ENCODE measurements around the gene SLIT3. TPM values are rescaled to one million over a fixed set of nuclear protein-coding genes. Genes with fewer than 3 reads are reported as not detected.

The SLIT3 gene
- total RNA-seq, 1 donor from 2014 or later: 42.4 TPM

GRCh38 chr5:168920019-168920810, 380.7 kb downstream of the SLIT3 start:
- no peak for DNase-seq

- no peak for DNase-seq
These were observed 382.9 kb downstream of the SLIT3 start for GRCh38 chr5:168917947-168918600.

GRCh38 chr5:168916852-168917251, 384.1 kb downstream of the SLIT3 start:
- DNase-seq: no peak

DNA sequence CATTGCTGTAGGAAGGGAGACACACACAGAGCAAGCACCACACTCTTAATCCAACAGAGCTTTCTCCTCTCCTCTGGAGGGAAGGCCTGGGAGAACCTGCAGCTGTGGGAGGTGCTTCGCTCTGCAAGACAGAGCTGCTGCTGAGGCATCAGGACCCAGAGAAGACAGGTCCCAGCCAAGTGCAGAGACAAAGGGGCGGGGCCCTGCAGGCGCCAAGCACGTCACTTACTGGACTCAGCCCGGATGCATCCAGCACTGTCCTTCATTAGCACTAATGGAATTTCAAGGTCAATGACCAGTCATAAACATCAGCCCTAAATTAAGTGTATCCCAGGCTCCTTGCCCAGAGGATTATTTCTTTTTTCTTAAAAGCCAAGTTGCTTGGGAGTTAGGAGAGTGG, 384.7 kb downstream of the SLIT3 start:
- DNase-seq: no peak

DNA sequence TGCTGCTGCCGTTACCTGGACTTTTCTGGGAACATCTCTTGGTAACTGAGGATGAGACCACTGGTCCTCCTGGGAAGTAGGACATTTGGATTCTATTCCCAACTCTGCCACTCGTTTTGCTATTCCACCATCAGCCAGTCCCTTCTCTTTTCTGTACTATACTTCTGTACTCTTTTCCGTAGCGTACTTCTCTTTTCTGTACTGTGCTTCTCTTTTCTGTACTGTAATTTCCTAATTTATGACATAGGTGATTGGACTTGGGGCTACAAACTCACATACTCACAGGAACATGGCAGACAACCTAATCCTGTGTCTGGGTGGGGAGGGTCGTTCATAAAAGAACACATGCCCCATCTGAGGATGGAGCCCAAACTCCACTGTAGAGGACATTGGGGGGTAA, 386.4 kb downstream of the SLIT3 start:
- no peak for DNase-seq

DNA sequence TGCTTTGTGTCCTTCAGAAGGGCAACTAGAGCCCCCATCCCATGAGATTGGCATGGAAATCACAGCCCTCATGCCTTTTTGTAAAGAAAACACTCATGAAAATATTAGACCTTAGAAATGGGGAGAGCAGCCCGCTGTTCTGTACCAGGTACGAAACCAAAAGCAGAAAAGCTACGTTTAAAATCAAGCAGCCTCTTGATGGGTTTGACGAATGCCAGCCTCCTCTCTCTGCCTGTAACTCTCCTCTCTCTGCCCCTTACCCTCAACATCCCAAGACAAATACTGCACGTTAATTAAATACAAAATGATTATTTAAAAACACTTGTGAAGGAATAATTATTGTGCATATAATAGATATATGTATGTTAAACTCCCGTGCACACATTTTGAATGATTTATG, 390.1 kb downstream of the SLIT3 start:
- DNase-seq: no peak

DNA sequence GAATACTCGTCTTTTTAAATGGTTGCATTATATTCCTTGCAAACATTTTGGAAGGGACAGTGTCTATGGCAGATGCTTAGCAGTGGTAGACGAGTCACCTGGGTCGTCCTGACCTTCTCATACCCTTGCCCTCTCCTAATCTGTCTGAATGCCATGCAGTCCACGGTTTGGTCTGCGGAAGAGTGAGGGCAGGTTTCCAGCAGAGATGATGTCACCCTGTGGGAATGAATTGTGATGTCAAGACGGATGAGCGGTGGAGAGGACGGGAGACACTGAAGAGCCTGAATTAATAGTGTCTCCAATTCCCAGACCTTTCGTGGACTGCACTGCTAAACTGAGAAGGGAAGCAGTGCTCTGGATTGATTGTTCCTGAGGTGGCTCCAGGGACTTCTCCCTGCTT, 392.7 kb downstream of the SLIT3 start:
- DNase-seq: no peak

DNA sequence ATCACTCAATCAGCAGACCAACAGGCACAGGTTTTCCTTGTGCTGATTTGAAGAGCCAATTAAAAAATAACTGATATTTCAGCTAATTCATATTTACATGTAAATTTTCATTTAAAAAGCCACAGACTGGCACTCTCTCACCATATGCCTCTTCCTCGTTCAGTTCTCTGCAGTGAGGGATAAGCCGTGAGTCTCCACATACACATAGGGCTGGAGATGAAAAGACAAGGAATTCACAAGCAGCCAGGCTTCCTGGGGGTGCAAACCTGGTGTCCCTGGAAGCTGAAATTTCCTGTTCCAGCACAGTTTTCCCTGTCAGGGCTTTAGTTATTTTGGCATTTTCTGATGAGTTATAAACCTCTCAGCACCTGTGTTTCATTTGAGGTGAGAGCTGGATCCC, 397.9 kb downstream of the SLIT3 start:
- DNase-seq: no peak

DNA sequence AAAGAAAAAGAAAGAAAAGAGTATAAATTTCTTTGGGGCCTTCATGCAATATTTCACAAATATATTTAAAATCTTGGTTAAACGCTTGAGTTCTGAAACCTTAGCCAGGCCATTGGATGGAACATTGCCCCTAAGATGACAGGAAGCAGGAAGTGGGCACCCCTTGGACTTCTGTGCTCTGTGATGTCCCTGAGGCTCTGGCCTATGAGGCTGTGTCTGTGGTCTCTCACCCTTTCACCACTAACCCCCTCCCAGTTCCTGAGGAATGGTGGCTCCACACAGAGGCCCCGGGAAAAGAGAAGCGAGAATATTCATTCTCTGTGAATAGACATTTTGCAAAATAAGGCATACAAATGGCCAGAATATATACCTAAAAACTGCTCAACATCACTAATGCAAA, 401.3 kb downstream of the SLIT3 start:
- no peak for DNase-seq

DNA sequence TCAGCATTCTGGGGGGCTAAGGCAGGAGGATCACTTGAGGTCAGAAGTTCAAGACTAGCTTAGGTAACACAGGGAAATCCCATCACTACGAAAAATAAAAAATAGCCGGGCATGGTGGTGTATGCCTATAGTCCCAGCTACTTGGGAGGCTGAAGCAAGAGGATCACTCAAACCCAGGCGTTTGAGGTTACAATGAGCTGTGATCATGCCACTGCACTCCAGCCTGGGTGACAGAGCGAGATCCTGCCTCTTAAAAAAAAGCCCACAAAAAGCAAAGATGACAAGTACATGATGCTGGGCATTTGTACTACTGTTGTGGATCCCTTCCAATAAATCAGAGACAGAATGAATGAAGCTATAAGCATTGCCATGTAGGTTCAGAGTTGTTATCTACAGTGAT, 401.7 kb downstream of the SLIT3 start:
- no peak for DNase-seq

DNA sequence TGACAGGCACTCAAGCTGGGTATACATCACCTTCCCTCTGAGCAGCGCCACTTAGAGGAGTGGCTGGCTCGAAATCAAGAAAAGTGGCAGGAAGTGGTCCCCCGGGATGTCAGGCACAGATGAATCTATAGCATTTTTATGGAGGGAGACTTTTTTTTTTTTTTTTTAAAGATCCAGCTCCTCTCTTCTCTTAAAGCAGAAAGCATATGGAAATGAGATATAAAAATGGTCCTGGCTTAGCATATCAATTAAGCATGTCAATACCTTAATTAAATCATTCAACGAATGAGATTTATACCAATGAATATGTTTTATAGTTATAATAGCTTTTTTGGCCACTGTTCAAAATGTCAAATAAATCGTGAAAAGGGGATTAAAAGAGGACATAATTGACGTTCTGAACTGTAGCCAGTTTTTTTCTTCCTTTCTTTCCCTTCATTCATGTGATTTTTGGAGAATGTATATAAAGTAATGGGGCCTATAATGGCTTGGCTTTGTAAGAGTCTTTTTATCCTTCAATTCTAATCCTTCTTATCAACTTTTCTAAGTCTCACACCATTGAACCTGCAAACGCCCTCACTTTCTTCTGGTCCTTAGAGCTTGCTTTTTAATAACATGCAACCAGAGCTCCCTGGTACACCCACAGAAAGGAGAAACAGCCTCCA, 402.6 kb downstream of the SLIT3 start:
- no peak for DNase-seq

DNA sequence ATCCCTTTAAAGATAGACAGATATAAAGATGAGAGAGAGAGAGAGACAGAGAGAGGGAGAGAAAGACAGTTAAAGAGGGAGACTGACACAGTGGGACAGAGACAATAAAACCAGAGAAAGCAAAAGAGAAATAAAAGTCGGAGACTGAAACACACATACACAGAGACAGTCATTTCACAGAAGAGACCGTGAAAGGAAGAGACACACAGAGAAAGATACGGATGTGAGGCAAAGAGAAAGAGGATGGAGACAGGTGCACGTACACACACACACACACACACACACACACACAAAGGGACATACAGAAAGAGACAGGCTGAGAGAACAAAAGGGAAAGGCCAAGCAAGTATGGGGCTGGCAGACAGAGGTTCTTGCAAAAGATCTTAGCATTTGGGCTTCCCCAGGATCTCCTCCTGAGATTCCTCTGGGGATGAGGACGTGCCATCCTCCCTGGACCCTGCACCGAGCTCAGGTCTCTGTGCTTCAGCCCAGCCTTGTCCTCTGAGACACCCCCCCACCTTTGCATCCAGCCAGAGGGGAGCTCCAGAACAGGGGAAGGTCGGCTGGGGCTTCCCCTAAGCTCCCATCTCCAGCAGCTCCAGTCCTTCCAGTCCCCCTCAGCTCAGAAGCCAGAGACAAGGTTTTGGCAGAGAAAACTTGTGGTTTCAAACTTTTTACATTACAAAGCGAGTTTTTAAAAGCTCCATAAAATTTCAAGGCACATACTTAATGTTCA, 403.4 kb downstream of the SLIT3 start:
- DNase-seq: no peak

- DNase-seq: no peak
These were observed 405.5 kb downstream of the SLIT3 start for GRCh38 chr5:168895295-168896071.

GRCh38 chr5:168893283-168893682, 407.7 kb downstream of the SLIT3 start:
- no peak for DNase-seq

- DNase-seq: no peak
These were observed 408.2 kb downstream of the SLIT3 start for GRCh38 chr5:168892618-168893186.

DNA sequence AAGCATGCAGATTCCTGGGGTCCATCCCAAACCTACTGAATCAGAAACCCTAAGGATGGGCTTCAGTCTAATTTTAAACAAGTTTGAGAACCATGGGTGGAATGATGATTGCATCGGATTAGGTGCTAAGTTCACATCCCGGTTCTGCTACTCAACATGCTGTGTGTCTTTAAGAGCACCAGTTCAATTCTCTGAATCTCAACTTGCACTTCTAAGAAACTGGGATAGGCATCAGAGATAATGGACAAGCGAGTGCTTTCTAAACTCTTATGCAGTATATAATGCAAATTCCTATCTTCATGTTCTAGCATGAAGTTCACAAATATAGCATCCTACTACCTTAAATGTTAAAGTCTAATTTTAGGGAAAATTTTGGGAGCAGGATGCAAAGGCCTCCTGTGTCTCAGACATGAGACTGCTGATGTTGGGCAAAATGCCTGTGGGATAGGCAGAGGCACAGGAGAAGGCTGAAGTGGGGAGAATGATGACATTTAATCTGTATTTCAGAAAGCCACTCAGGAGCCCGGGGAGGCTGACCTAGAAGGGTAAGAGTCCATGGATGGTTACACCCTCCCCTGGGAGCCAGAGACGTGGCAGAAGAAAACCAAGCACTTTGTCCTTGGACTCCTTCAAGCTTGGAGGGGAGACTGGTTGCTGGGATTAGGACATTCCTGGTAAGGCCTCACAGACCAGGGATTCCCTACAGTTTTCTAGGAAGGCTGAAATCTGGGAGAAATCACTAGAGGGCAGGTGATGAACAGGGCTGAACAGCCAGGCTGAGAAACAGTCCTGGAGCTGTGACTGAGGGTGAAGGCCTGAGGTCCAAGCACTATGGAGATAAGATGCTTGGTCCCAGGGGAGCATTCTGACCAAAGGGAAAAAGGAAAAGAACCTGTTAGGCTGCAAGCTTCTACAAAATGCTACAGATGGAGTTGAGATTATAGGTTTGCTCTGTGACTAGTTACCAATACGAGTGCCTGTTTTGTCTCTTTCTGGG, 409.8 kb downstream of the SLIT3 start:
- no peak for DNase-seq

DNA sequence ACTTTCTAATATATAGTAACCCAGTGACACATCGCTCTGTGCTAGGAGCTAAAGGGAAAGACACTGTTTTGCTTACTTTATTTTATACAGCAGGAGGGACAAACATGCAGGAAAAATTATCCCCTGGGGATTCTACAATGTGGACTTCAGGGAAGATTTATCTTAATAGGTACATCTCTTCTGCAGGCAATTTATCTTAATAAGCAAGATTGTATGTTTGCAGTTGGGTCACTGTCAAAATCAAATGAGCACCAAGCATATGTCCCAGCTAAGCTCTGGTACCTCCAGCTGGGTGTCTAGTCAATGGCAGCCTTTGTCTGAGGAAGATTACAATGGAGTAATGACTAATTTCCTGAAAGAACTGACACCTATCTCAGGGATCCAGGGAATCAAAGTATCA, 411.9 kb downstream of the SLIT3 start:
- no peak for DNase-seq

DNA sequence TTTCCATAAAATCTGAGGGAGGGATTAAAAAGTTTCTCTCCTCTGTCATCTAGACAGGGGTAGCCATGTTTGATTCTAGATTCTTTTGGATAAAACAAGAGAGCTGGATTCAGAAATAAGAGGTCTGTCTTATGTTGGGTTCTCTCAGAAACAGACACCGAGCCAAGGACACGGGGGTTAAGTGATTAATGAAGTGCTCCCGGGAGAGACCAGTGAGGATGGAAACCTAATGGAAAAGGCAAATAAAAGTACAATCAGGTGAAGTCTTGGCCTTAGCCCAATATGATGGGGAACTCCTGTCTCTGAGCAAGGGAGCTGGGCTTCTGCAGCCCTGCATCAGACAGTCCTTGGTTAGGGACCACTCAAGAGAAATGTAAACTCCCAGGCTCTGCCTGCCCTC, 413.0 kb downstream of the SLIT3 start:
- DNase-seq: no peak

DNA sequence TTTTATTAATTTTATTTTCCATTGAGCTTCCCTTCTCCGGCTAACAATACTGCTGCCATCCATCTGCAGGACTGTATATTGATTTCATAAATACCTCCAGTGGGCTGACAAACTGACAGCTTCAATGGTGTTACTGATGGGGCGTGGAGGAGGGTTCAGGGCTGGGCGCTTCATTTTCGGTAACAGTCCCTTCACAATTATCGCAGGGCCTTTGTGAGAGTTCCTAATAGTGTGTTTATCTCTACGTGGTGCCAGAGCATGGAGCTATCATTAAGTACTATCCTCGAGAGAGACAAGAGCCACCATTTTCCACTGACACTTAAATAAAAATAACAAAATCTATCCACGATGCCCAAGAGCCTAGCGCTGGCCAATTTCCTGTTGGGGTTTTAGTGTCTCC, 414.8 kb downstream of the SLIT3 start:
- no peak for DNase-seq
